Heart left ventricle (tissue), 13 donors: ENCODE measurements around the gene OR6C65.
"Not testable (repeated sequence)": the region's sequence is repeated elsewhere in the genome, so short reads cannot be mapped to it uniquely, and the experiment has no call there.

ENCODE experiments used
- POLR2A ChIP-seq, 2 donors: fragments of 450-650 bp; IDR thresholded peaks; one replicate each; pipeline ENCODE4 v1.6.1; 2017; ENCODE audit warnings: antibody characterized with exemption in 2 of 2, mild to moderate bottlenecking in 2 of 2, moderate library complexity in 2 of 2
- TF ChIP-seq, protein P1 (sequence below), 12 donors: fragments of 200-600 bp; sonication (generic) in 4 of 12; IDR thresholded peaks; one replicate each; pipeline versions ENCODE4 v1.5.0 to v1.8.0; 2018 to 2022; ENCODE audit warnings: antibody characterized with exemption in 12 of 12, mild to moderate bottlenecking in 5 of 12
- donor health status: ischemic (EF 13 %, LVEDD 7.1; RV severe dilation, severe dysfunction).
- donor health status: DM: no; HTN: yes; CAD: no.
- donor health status: DM: no; HTN: no; CAD: no.
- donor health status: ischemic (EF 25% LVEDD 6.9; RV normal size, moderate dysfunction).
- donor health status: ischemic (EF 25% LVEDD 5.7; RV mildly dilated, moderate dysfunction).
- donor health status: ischemic (EF 35%, LVEDD 5.7; RV mildly dilated, moderate dysfunction).
- donor health status: nonischemic (EF 11% LVEDD 7.7; RV severe dilation, severe dysfunction).
- donor health status: DM: yes; HTN: yes; CAD: no.
- donor health status: PGD.
- donor health status: ischemic (EF 29% LVEDD 5.4; RV normal size, mild dysfunction).
- donor health status: nonischemic (EF 23%, LVEDD 6.1; RV moderate dilation, normal function).

DNA sequence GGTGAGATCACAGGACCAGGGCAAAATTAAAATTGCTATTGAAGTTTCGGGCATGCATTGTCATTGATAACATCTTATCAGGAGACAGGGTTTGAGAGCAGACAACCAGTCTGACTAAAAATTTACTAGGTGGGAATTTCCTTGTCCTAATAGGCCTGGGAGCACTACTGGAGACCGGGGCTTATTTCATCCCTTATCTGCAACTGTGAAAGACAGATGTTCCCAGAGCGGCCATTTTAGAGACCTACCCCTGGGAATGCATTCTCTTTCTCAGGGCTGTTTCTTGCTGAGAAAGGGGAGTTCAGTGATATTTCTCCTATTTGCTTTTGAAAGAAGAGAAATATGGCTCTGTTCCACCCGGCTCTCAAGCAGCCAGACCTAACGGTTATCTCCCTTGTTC lies 40.9 kb downstream of the OR6C65 start:
- TF ChIP-seq, protein P1, sequence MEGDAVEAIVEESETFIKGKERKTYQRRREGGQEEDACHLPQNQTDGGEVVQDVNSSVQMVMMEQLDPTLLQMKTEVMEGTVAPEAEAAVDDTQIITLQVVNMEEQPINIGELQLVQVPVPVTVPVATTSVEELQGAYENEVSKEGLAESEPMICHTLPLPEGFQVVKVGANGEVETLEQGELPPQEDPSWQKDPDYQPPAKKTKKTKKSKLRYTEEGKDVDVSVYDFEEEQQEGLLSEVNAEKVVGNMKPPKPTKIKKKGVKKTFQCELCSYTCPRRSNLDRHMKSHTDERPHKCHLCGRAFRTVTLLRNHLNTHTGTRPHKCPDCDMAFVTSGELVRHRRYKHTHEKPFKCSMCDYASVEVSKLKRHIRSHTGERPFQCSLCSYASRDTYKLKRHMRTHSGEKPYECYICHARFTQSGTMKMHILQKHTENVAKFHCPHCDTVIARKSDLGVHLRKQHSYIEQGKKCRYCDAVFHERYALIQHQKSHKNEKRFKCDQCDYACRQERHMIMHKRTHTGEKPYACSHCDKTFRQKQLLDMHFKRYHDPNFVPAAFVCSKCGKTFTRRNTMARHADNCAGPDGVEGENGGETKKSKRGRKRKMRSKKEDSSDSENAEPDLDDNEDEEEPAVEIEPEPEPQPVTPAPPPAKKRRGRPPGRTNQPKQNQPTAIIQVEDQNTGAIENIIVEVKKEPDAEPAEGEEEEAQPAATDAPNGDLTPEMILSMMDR (IDR thresholded peaks at IDR 0.05) = not testable (repeated sequence)
- not testable (repeated sequence) for TF ChIP-seq POLR2A (IDR thresholded peaks at IDR 0.05)
